ENCODE measurements around the gene EGFLAM. TPM values are rescaled to one million over a fixed set of nuclear protein-coding genes. Genes with fewer than 3 reads are reported as not detected.

Gene EGFLAM
- total and polyA plus RNA-seq, 11 donors: 4.7 to 19.4 (median 8.0) TPM

GRCh38 chr5:38465061-38465460, 206.7 kb downstream of the EGFLAM start:
- intact Hi-C loops (cut with DNase I): no loop called here
- WGBS, 4 donors: 54 to 71% (median 63%) methylated on average over 2 of the region's 2 CpGs
- no peaks in the 10 kb centered on the region for H3K9me3 ChIP-seq
- peak overlapping the region in 6 of 12 donors; percentile 41 to 88 (median 65) for H3K27ac ChIP-seq
- no peak for ATAC-seq
- H3K36me3 ChIP-seq: peaks cover 0 to 5% (median 0%) of the 10 kb centered on the region in 9 donors
- DNase-seq: no peak
- peaks cover 0 to 44% (median 0%) of the 10 kb centered on the region in 9 donors for H3K27me3 ChIP-seq
- no peak overlapping the region for H3K4me3 ChIP-seq
- peaks cover 17 to 77% (median 71%) of the 10 kb centered on the region in 12 donors for H3K4me1 ChIP-seq
- TF ChIP-seq POLR2A (IDR thresholded peaks at IDR 0.05) (no peak), CTCF (IDR thresholded peaks at IDR 0.05) (no peak)

GRCh38 chr5:38465702-38466423, 207.5 kb downstream of the EGFLAM start:
- no peak for TF ChIP-seq POLR2A (IDR thresholded peaks at IDR 0.05)
- TF ChIP-seq CTCF (IDR thresholded peaks at IDR 0.05): no peak
- Histone ChIP-seq H3K27ac (peak overlapping the region in 11 of 12 donors; percentile 15 to 88 (median 79)), H3K27me3 (peaks cover 0 to 44% (median 0%) of the 10 kb centered on the region in 9 donors), H3K4me1 (peaks cover 17 to 82% (median 71%) of the 10 kb centered on the region in 12 donors), H3K9me3 (no peaks in the 10 kb centered on the region), H3K4me3 (no peak overlapping the region), H3K36me3 (no peaks in the 10 kb centered on the region)
- no peak for DNase-seq
- peak in 1 of 4 donors; percentile 2 for ATAC-seq
- 69 to 86% (median 76%) methylated on average over 8 to 9 of the region's 9 CpGs for WGBS, 4 donors
- intact Hi-C loops (cut with DNase I): no loop called here

- DNase-seq (peak; percentile 76 to 87 (median 83)), ATAC-seq (peak; percentile 61 to 75 (median 66))
- no peaks in the 10 kb centered on the region for H3K9me3 ChIP-seq
- 41 to 58% (median 47%) methylated on average over 18 to 24 of the region's 24 CpGs for WGBS, 4 donors
- H3K27me3 ChIP-seq: peaks cover 0 to 46% (median 0%) of the 10 kb centered on the region in 9 donors
- no peak for TF ChIP-seq POLR2A (IDR thresholded peaks at IDR 0.05)
- no peak overlapping the region for H3K4me3 ChIP-seq
- peak overlapping the region; percentile 62 to 88 (median 80) for H3K27ac ChIP-seq
- intact Hi-C loops (cut with DNase I): no loop called here
- H3K4me1 ChIP-seq: peaks cover 17 to 82% (median 71%) of the 10 kb centered on the region in 12 donors
- no peaks in the 10 kb centered on the region for H3K36me3 ChIP-seq
Observed at GRCh38 chr5:38466424-38467189, 208.2 kb downstream of the EGFLAM start.

- Histone ChIP-seq H3K36me3 (no peaks in the 10 kb centered on the region), H3K27me3 (peaks cover 0 to 50% (median 0%) of the 10 kb centered on the region in 9 donors), H3K27ac (peak overlapping the region; percentile 62 to 88 (median 80)), H3K4me3 (peak overlapping the region in 1 of 12 donors; percentile 3), H3K9me3 (no peaks in the 10 kb centered on the region), H3K4me1 (peaks cover 17 to 81% (median 71%) of the 10 kb centered on the region in 12 donors)
- DNase-seq (peak in 4 of 5 donors; percentile 53 to 77 (median 59)), ATAC-seq (peak; percentile 5 to 40 (median 14))
- WGBS, 4 donors: 24 to 31% (median 29%) methylated on average over 18 to 22 of the region's 22 CpGs
- TF ChIP-seq POLR2A (IDR thresholded peaks at IDR 0.05) (no peak), CTCF (IDR thresholded peaks at IDR 0.05) (no peak)
- intact Hi-C loops (cut with DNase I): loop anchor here in 1 of 10 donors (2.0 kb wide), 1 partner anchor 87 kb away; no protein-coding TSS in a partner anchor
Observed at GRCh38 chr5:38467353-38468040, 209.1 kb downstream of the EGFLAM start.

Data from heart left ventricle (tissue), 16 donors.